GM18951 (cell line): ENCODE data around the gene TMEM164.

Experiments used
- POLR2A ChIP-seq: IDR thresholded peaks from 4 replicates; pipeline ENCODE4 v1.6.1; 2011; ENCODE audit warnings: mild to moderate bottlenecking; ENCODE audit not compliant: insufficient read length, insufficient read depth; ENCODE audit errors: extremely low read depth
- in situ Hi-C: fragments of 300-500 bp; cut with MboI; formaldehyde crosslinking; loops from one replicate; pipeline ENCODE4 v1.12.0; 2022; ENCODE audit warnings: low sequenced_read_pairs, mixed read lengths, inconsistent platforms; ENCODE audit not compliant: unreplicated experiment

The TMEM164 gene

DNA sequence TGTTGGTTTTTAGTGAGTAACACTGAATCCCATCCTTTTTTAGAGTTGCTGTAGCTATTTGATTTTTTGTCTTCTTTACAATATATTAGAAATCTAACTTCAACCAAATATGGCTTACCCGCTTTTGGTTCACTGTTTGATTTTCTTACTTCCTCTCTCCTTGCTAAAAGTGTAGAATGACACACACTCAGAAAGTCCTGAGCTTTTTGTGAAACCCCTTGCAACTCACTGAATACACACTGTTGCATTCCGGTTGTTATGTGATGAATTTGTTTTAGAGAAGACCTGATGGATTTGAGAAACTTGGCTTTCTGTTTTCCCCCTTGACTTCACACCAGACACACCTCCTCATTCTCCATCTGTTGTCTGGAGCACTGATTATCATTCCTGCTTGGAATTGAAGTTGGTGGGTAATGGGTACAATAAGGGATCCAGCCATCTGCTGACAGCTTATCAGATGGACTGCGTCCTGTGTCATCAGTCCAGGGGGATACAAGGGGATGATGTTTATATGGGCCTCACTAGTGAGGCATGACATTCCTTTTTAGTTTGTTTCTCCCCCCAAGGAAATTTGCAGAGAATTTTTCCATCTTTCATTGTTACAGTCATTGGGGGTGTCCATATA is 5.2 kb downstream of the TMEM164 start:
- in situ Hi-C loops, result no loop called here
- TF ChIP-seq POLR2A, result no peak

DNA sequence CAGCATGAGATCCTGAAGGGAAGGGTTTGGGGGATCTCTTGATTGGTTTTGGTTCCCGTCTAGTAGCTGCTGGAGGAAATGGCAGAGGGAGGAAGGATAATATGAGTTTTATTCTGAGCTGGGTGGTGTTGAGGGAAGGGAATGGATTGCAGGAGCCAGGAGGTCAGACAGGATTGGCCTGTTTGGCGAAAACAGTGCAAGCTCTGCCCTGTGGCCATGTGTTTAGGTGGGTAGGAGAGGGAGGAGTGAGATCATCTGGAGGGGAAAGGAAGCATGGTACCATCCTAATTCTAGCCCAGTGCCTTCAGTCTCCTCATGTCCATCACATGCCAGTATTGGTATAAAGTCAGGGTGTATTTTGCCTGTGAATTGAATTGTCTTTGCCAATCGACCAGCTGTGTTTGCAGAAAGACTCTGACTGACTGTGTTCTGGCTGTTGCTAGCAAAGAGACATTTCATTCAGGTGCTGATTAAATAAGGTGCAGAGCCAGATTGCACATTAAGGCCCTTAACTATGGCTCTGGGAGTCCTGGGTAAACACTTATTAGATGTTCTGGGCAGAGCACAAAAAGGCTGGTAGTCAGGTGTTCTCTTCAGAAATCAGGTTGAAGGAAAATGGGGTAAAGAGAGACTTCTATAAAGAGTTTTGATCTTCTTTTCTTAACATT is 10.0 kb downstream of the TMEM164 start:
- in situ Hi-C loops, result no loop called here
- TF ChIP-seq POLR2A, result no peak

- in situ Hi-C loops, result no loop called here
- TF ChIP-seq POLR2A, result no peak
Observed at GRCh38 chrX:110013968-110014367, 11.1 kb downstream of the TMEM164 start.

- in situ Hi-C loops, result no loop called here
- TF ChIP-seq POLR2A, result no peak
Observed at GRCh38 chrX:110015032-110015431, 12.1 kb downstream of the TMEM164 start.

DNA sequence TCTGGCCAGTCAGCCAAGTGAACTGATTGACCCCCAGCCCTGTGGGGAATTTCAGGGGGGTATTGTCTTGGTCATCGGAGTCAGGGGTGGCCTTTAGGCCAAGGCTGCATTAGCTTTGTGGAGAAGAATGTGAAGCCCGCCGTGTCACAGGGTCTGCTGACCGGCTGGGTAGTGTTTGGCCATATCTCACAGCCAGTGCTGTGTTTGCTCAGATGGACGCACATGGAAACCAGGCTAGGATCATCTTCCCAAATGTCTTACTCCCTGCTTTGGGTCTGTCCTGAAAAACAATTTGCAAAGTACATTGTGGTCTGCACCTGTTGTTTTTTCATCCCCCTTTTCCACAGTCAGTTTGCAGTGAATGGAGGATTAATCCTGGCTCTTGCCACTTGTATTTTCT is 13.0 kb downstream of the TMEM164 start:
- no peak for TF ChIP-seq POLR2A
- in situ Hi-C loops, result no loop called here

- no peak for TF ChIP-seq POLR2A
- in situ Hi-C loops, result no loop called here
Observed at GRCh38 chrX:110020536-110020935, 17.6 kb downstream of the TMEM164 start.

DNA sequence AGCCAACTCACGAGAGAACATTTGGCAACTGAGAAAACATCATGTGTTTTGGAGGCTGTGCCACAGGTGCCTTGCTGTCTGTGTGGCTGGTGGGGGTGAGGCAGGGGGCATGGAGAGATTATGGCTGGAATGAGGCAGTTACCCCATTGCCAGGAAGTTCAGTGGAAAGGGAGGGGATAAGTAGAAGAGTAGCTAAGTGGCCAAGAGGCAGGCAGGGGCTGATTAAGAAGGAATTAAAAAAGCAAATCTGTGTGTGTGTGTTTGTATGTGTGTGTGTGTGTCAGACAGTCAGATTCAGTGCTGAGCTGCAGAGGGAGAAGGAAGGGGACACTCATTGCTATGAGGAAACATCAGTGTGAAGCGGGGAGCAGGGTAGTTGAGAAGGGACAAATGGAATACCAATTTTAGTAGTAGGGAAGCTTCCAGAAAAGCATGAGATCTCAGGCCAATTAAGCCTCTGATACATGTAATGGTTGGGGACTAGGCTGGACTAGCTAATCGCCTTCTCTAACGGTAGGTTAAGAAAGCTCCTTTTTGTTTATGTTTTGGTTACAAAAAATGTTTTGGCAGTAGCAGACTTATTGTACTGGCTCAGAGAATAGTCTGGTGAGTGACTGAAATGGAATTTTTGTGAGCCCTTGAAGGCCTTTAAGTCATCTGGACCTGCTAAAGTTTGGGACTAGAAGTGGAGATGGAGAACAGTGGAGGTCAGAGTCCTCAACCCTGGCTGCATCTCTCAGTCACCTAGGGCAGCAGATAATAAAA is 18.5 kb downstream of the TMEM164 start:
- no peak for TF ChIP-seq POLR2A
- in situ Hi-C loops, result no loop called here

GRCh38 chrX:110022599-110023448 is 19.9 kb downstream of the TMEM164 start:
- no peak for TF ChIP-seq POLR2A
- in situ Hi-C loops, result no loop called here

DNA sequence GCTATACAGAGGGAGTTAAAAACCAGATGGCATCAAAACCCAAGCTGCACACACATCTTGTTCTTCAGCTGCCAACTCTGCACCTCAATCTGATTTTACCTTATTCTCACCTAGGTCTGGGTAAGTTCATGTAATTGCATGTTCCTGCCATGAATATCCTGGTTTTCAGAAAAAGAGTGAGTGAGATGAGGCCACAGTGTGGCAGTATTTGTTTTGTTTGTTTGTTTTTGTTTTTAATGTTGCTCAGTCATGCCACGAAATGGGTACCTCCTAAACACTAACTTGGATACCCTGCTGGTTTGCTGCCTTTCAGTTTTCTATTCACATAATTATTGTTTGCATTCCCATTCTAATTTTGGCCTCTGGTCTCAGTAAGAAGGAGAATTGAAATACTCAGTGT is 22.5 kb downstream of the TMEM164 start:
- no peak for TF ChIP-seq POLR2A
- in situ Hi-C loops, result no loop called here

GRCh38 chrX:110026099-110026844 is 23.4 kb downstream of the TMEM164 start:
- in situ Hi-C loops, result no loop called here
- TF ChIP-seq POLR2A, result no peak

DNA sequence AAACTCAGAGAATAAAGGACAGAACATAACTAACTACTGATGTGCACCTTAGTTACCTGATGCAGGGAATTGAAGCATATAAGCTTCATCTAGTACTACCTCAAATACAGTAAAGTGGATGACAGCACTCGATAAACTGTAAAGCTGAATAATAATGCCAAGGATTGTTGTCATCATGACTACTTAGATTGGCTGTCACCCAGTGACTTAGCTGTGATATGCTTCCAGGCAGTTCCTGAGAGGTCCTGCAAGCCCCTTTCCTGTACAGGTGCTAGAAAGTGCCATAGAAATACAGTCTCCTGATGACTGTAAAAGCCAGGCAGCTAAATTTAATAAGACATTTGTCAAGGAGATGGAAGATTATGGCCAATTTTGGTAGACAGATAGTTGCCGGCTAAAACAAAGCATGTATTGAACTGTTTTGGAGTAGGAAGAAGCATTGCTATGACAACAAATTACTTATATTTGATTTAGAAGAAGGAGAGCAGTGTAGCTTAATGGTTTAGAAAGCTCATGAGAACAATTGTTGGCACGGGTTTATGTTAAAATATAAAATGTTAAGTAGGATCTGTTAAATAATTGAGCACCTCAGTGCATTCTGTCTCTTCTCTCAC is 29.7 kb downstream of the TMEM164 start:
- in situ Hi-C loops, result no loop called here
- TF ChIP-seq POLR2A, result no peak

- no peak for TF ChIP-seq POLR2A
- in situ Hi-C loops, result no loop called here
Observed at GRCh38 chrX:110034036-110034435, 31.1 kb downstream of the TMEM164 start.
